Endothelial cell of umbilical vein (primary cell): Measurements from ENCODE around the gene RASGRF1. TPM values are rescaled to one million over a fixed set of nuclear protein-coding genes. Genes with fewer than 3 reads are reported as not detected.

Source experiments
- BruUV-seq: library from RNA; stranded (reverse); fragments of 400-500 nt; replicated peaks from 2 replicates; lab custom pipeline; 2021; lab: Mats Ljungman, UMichigan
- CTCF ChIA-PET: fragments of 300-600, 350-600 bp; sonication (Branson Sonifier 250); formaldehyde crosslinking; loops from one replicate; lab custom pipeline; 2021; ENCODE audit warnings: antibody characterized with exemption, inconsistent platforms; lab: Charles Lee
- POLR2A ChIA-PET: fragments of 300-600, 350-600 bp; sonication (Branson Sonifier 250); formaldehyde crosslinking; loops from one replicate; lab custom pipeline; 2021; ENCODE audit warnings: antibody characterized with exemption, inconsistent platforms; lab: Charles Lee
- DNase-seq: peaks from one replicate; pipeline ENCODE4 v3.0.0-alpha.2; 2011; ENCODE audit warnings: low read depth, low spot score
- FAIRE-seq: peaks from 2 replicates; lab custom pipeline; 2011; peaks lifted over from hg19 to GRCh38; lab: Jason Lieb, UNC
- H2AFZ ChIP-seq: 2 replicates; pipeline ENCODE4 v1.6.0; 2012; ENCODE audit warnings: low read depth, low read length, control low read depth, inconsistent platforms
- H3K27ac ChIP-seq: 2 replicates; pipeline ENCODE4 v1.5.1; 2011; ENCODE audit warnings: low read depth, mild to moderate bottlenecking, control low read depth, low read length, moderate library complexity; ENCODE audit not compliant: insufficient read depth
- H3K27me3 ChIP-seq, 2 experiments: 2 replicates each; pipeline versions ENCODE4 v1.6.0 to v1.6.1; 2011; ENCODE audit warnings: low read length in 2 of 2, mixed read lengths in 1 of 2; ENCODE audit not compliant: control insufficient read depth in 2 of 2, insufficient read depth in 2 of 2
- H3K36me3 ChIP-seq, 2 experiments: 2 replicates in 1 of 2; 3 replicates in 1 of 2; pipeline ENCODE4 v1.5.1; 2011; ENCODE audit warnings: low read length in 2 of 2, mild to moderate bottlenecking in 1 of 2, moderate library complexity in 1 of 2; ENCODE audit not compliant: control insufficient read depth in 2 of 2, insufficient read depth in 2 of 2; ENCODE audit errors: extremely low read depth in 1 of 2
- H3K4me1 ChIP-seq: 3 replicates; pipeline ENCODE4 v1.5.1; 2011; ENCODE audit warnings: mild to moderate bottlenecking, low read length; ENCODE audit not compliant: control insufficient read depth, insufficient read depth; ENCODE audit errors: extremely low read depth
- H3K4me2 ChIP-seq: 2 replicates; pipeline ENCODE4 v1.6.1; 2011; ENCODE audit warnings: low read length, control low read depth, mixed read lengths; ENCODE audit not compliant: insufficient read depth
- H3K4me3 ChIP-seq, 3 experiments: fragments of 200-600 bp in 1 of 3; sonication (generic), shearing (Covaris generic) in 1 of 3; replicated peaks in 1 of 3; 2 replicates each; pipeline ENCODE4 v1.5.1; 2011 to 2016; ENCODE audit warnings: control low read depth in 3 of 3, low read length in 3 of 3, mild to moderate bottlenecking in 2 of 3, inconsistent platforms in 1 of 3, low read depth in 1 of 3, moderate library complexity in 1 of 3; ENCODE audit not compliant: insufficient read depth in 1 of 3
- H3K79me2 ChIP-seq: 2 replicates; pipeline ENCODE4 v1.6.0; 2012; ENCODE audit warnings: low read length, inconsistent platforms; ENCODE audit not compliant: control insufficient read depth, insufficient read depth
- H3K9ac ChIP-seq: replicated peaks from 2 replicates; pipeline ENCODE3; 2011; ENCODE audit warnings: low read length, control low read depth; ENCODE audit not compliant: insufficient read depth; ENCODE audit errors: extremely low read depth
- H3K9me1 ChIP-seq: replicated peaks from 3 replicates; pipeline ENCODE4 v1.6.0; 2011; ENCODE audit warnings: mild to moderate bottlenecking, low read length; ENCODE audit not compliant: control insufficient read depth, insufficient read depth; ENCODE audit errors: extremely low read depth
- H3K9me3 ChIP-seq: replicated peaks from 2 replicates; pipeline ENCODE4 v1.5.1; 2012; ENCODE audit warnings: low read length, inconsistent platforms; ENCODE audit not compliant: control insufficient read depth, insufficient read depth
- H4K20me1 ChIP-seq: replicated peaks from 2 replicates; pipeline ENCODE3; 2011; ENCODE audit warnings: mild to moderate bottlenecking, low read length; ENCODE audit not compliant: control insufficient read depth, insufficient read depth; ENCODE audit errors: extremely low read depth
- CTCF ChIP-seq, 2 donors: IDR thresholded peaks; 1 replicate in 1 of 2; 2 replicates in 1 of 2; pipeline ENCODE4 v1.5.1; 2011; ENCODE audit warnings: low read length in 2 of 2, mild to moderate bottlenecking in 2 of 2, moderate library complexity in 2 of 2, control low read depth in 1 of 2, inconsistent platforms in 1 of 2, low read depth in 1 of 2; ENCODE audit not compliant: insufficient read depth in 1 of 2; ENCODE audit errors: extremely low read depth in 1 of 2
- EZH2 ChIP-seq: IDR thresholded peaks from 2 replicates; pipeline ENCODE4 v1.6.1; 2012; ENCODE audit warnings: borderline replicate concordance, low read depth, mild to moderate bottlenecking, moderate library complexity, low read length, inconsistent platforms; ENCODE audit not compliant: severe bottlenecking
- FOS ChIP-seq: IDR thresholded peaks from 2 replicates; pipeline ENCODE4 v1.6.1; 2011; ENCODE audit warnings: mild to moderate bottlenecking, low read length, moderate library complexity, borderline replicate concordance; ENCODE audit not compliant: insufficient read depth
- GATA2 ChIP-seq: IDR thresholded peaks from 2 replicates; pipeline ENCODE4 v1.7.0; 2011; ENCODE audit warnings: low read depth, mild to moderate bottlenecking, moderate library complexity, mixed read lengths, low read length; ENCODE audit not compliant: insufficient read length, insufficient read depth
- JUN ChIP-seq: IDR thresholded peaks from 2 replicates; pipeline ENCODE4 v1.6.1; 2011; ENCODE audit warnings: borderline replicate concordance, low read depth; ENCODE audit not compliant: insufficient read length, insufficient read depth
- MAX ChIP-seq: IDR thresholded peaks from 2 replicates; pipeline ENCODE4 v1.6.1; 2011; ENCODE audit not compliant: insufficient read depth, insufficient read length
- MYC ChIP-seq: IDR thresholded peaks from one replicate; pipeline ENCODE4 v1.6.1; 2011; ENCODE audit warnings: mild to moderate bottlenecking, low read depth, low read length
- POLR2A ChIP-seq: IDR thresholded peaks from 2 replicates; pipeline ENCODE4 v1.6.1; 2012; ENCODE audit warnings: low read depth, mild to moderate bottlenecking, control low read depth, low read length
- POLR2AphosphoS5 ChIP-seq: IDR thresholded peaks from 2 replicates; pipeline ENCODE4 v1.6.1; 2012; ENCODE audit warnings: low read depth, mild to moderate bottlenecking, control low read depth, low read length, moderate library complexity; ENCODE audit not compliant: insufficient read depth
- dilution Hi-C: fragments of 300-500 bp; cut with MboI; formaldehyde crosslinking; loops from one replicate; pipeline ENCODE4 v1.15.0; 2019; ENCODE audit warnings: low sequenced_read_pairs; ENCODE audit not compliant: extremely low pct_ligation_motif_present
- intact Hi-C: fragments of 100-400 bp; cut with micrococcal nuclease; formaldehyde crosslinking; loops from one replicate; pipeline ENCODE4 v1.10.0; 2022
- polyA plus RNA-seq, 4 experiments: library from polyadenylated mRNA; depleted of rRNA in 3 of 4; stranded (reverse) in 3 of 4; unstranded in 1 of 4; fragments of >200 nt; gene quantifications; 2 replicates each; pipeline versions ENCODE4 v1.2.1 to v1.2.3, GENCODE V29; 2011 to 2012; ENCODE audit warnings: missing spikeins in 1 of 4
- total RNA-seq: library from RNA; stranded (reverse); gene quantifications from 2 replicates; pipeline ENCODE4 v1.2.3, GENCODE V29; 2021

RASGRF1 gene
- total and polyA plus RNA-seq, 2 donors (not counting 3 experiments of a cell fraction or from before 2014, with no cell fraction given), result 0.04 TPM; not detected in 1

GRCh38 chr15:79047676-79048439 lies 42.7 kb downstream of the RASGRF1 start:
- TF ChIP-seq POLR2AphosphoS5 (no peak), POLR2A (no peak)
- no peak overlapping the region for H3K27ac ChIP-seq
- H3K9me1 ChIP-seq, result no peaks in the 10 kb centered on the region
- BruUV-seq, result no TSS peak
- no peaks in the 10 kb centered on the region for H3K36me3 ChIP-seq
- CTCF ChIA-PET, result interaction anchor here (1.2 to 2.6 kb wide), 3 partner anchors 20 to 137 kb away, joined by 3 to 13 read pairs (median 4); no protein-coding TSS in a partner anchor
- no peaks in the 10 kb centered on the region for H3K27me3 ChIP-seq
- POLR2A ChIA-PET, result no interaction called here
- H3K9ac ChIP-seq, result no peak overlapping the region
- no peaks in the 10 kb centered on the region for H3K79me2 ChIP-seq
- no peaks in the 10 kb centered on the region for H4K20me1 ChIP-seq
- no peak overlapping the region for H3K4me3 ChIP-seq
- dilution Hi-C loops (no loop called here), intact Hi-C loops (no loop called here)
- no peaks in the 10 kb centered on the region for H3K9me3 ChIP-seq
- H2AFZ ChIP-seq, result no peak overlapping the region
- no peaks in the 10 kb centered on the region for H3K4me1 ChIP-seq
- DNase-seq (no peak), FAIRE-seq (no peak)
- H3K4me2 ChIP-seq, result no peak overlapping the region

GRCh38 chr15:79046691-79047404 lies 43.7 kb downstream of the RASGRF1 start:
- intact Hi-C loops, result no loop called here
- H4K20me1 ChIP-seq, result no peaks in the 10 kb centered on the region
- H3K27ac ChIP-seq, result no peak overlapping the region
- H3K36me3 ChIP-seq, result no peaks in the 10 kb centered on the region
- no peaks in the 10 kb centered on the region for H3K9me1 ChIP-seq
- no peak overlapping the region for H3K4me3 ChIP-seq
- no peaks in the 10 kb centered on the region for H3K4me1 ChIP-seq
- FAIRE-seq (no peak), DNase-seq (no peak)
- ChIA-PET POLR2A (no interaction called here), CTCF (interaction anchor here (1.2 to 2.6 kb wide), 3 partner anchors 19 to 138 kb away, joined by 3 to 13 read pairs (median 4); no protein-coding TSS in a partner anchor)
- no peak overlapping the region for H3K9ac ChIP-seq
- BruUV-seq, result no TSS peak
- H3K79me2 ChIP-seq, result no peaks in the 10 kb centered on the region
- no peak overlapping the region for H2AFZ ChIP-seq
- dilution Hi-C loops, result no loop called here
- no peaks in the 10 kb centered on the region for H3K27me3 ChIP-seq
- no peak overlapping the region for H3K4me2 ChIP-seq
- TF ChIP-seq POLR2AphosphoS5, result no peak
- no peak for TF ChIP-seq MAX
- no peak for TF ChIP-seq EZH2
- TF ChIP-seq MYC, result no peak
- TF ChIP-seq CTCF (IDR thresholded peaks at IDR 0.05; ENCODE audit: extremely low read depth in 1 of 2, insufficient read depth in 1 of 2, low read depth in 1 of 2, low read length in 2 of 2), result no peak
- no peak for TF ChIP-seq JUN
- TF ChIP-seq FOS, result no peak
- TF ChIP-seq POLR2A, result no peak
- TF ChIP-seq GATA2, result no peak
- no peaks in the 10 kb centered on the region for H3K9me3 ChIP-seq
